Peyer's patch (tissue), 4 donors: ENCODE measurements around the gene HABP2.

Experiments
- POLR2A ChIP-seq, 2 donors: fragments of 450-650 bp; IDR thresholded peaks; one replicate each; pipeline ENCODE4 v1.5.1; 2017; ENCODE audit warnings: antibody characterized with exemption in 2 of 2, mild to moderate bottlenecking in 2 of 2, moderate library complexity in 2 of 2
- TF ChIP-seq, protein P1 (sequence below), 6 experiments: fragments of 450-650 bp in 4 of 6; fragments of 200-600 bp in 2 of 6; sonication (generic) in 1 of 6; IDR thresholded peaks; one replicate each; pipeline ENCODE4 v1.5.1; 2017 to 2019; ENCODE audit warnings: antibody characterized with exemption in 6 of 6, mild to moderate bottlenecking in 3 of 6, moderate library complexity in 1 of 6

DNA sequence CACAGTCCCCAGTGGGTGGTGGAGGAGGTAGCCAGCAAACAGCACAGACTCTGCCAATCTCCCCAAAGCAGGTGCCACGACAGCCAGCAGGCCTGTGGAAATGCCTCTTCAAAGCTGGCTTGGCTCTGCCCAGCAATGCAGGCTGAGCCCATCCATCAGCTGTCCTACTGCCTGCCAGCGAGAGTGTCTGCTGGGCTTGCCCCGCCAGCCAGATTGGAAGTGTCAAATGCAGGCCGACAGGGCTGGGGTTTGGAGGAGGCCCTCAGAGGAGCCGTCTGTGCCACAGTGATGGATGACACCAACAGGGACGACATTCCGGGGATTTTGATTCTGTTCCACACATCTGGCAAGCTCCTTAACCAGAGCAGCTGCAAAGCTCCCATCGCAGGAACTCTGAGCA lies 16.7 kb downstream of the HABP2 start:
- TF ChIP-seq, protein P1, sequence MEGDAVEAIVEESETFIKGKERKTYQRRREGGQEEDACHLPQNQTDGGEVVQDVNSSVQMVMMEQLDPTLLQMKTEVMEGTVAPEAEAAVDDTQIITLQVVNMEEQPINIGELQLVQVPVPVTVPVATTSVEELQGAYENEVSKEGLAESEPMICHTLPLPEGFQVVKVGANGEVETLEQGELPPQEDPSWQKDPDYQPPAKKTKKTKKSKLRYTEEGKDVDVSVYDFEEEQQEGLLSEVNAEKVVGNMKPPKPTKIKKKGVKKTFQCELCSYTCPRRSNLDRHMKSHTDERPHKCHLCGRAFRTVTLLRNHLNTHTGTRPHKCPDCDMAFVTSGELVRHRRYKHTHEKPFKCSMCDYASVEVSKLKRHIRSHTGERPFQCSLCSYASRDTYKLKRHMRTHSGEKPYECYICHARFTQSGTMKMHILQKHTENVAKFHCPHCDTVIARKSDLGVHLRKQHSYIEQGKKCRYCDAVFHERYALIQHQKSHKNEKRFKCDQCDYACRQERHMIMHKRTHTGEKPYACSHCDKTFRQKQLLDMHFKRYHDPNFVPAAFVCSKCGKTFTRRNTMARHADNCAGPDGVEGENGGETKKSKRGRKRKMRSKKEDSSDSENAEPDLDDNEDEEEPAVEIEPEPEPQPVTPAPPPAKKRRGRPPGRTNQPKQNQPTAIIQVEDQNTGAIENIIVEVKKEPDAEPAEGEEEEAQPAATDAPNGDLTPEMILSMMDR (IDR thresholded peaks at IDR 0.05): no peak
- no peak for TF ChIP-seq POLR2A (IDR thresholded peaks at IDR 0.05)
